Prostate gland (tissue), 2 donors: Measurements from ENCODE around the gene OTUD1. TPM values are rescaled to one million over a fixed set of nuclear protein-coding genes. Genes with fewer than 3 reads are reported as not detected.

Experiments used
- DNase-seq: peaks from one replicate; pipeline ENCODE4 v3.0.0-alpha.2; 2019; ENCODE audit warnings: low spot score
- H3K27ac ChIP-seq, 2 donors: fragments of 200-600 bp; sonication (generic); 2 replicates each; pipeline ENCODE4 v1.5.1; 2017 to 2019
- H3K27me3 ChIP-seq: fragments of 200-600 bp; sonication (generic); replicated peaks from 2 replicates; pipeline ENCODE4 v1.5.1; 2019; ENCODE audit not compliant: insufficient read depth
- H3K36me3 ChIP-seq, 2 donors: fragments of 200-600 bp; sonication (generic); 1 replicate in 1 of 2; 2 replicates in 1 of 2; pipeline versions ENCODE4 v1.5.1 to v1.8.1; 2017 to 2019
- H3K4me1 ChIP-seq: fragments of 200-600 bp; sonication (generic); replicated peaks from 2 replicates; pipeline ENCODE4 v1.5.1; 2019
- H3K4me3 ChIP-seq, 2 donors: fragments of 200-600 bp; sonication (generic); 2 replicates each; pipeline ENCODE4 v1.5.1; 2017 to 2019
- H3K9me3 ChIP-seq: fragments of 200-600 bp; sonication (generic); 2 replicates; pipeline ENCODE4 v1.5.1; 2017
- CTCF ChIP-seq, 4 experiments: fragments of 200-600 bp in 2 of 4; fragments of 450-650 bp in 2 of 4; sonication (generic) in 2 of 4; IDR thresholded peaks; 1 replicate in 3 of 4; 2 replicates in 1 of 4; pipeline ENCODE4 v1.5.1; 2016 to 2019; ENCODE audit warnings: antibody characterized with exemption in 4 of 4, mild to moderate bottlenecking in 2 of 4, moderate library complexity in 2 of 4
- POLR2A ChIP-seq: fragments of 450-650 bp; IDR thresholded peaks from one replicate; pipeline ENCODE4 v1.6.1; 2016; ENCODE audit warnings: antibody characterized with exemption, mild to moderate bottlenecking
- POLR2AphosphoS5 ChIP-seq: sonication (generic); formaldehyde crosslinking; IDR thresholded peaks from one replicate; pipeline ENCODE4 v1.6.1; 2017; ENCODE audit warnings: antibody characterized with exemption
- WGBS: methylation state at CpG from one replicate; pipeline ENCODE4 v1.1.5; 2018; 5-methylcytosine and 5-hydroxymethylcytosine counted together
- intact Hi-C: fragments of 100-400 bp; cut with DNase I; formaldehyde crosslinking; loops from one replicate; pipeline ENCODE4 v1.14.2; 2022
- total RNA-seq, 2 donors: library from RNA; depleted of rRNA; stranded (reverse); fragments of >200 nt; gene quantifications; one replicate each; pipeline ENCODE4 v1.1.0, GENCODE V29; 2016

The OTUD1 gene
- total RNA-seq, 2 donors from 2014 or later: 11.9 to 13.8 TPM

- no peak overlapping the region for H3K4me3 ChIP-seq
- intact Hi-C loops: no loop called here
- no peak for DNase-seq
- TF ChIP-seq POLR2A: no peak
- no peak for TF ChIP-seq POLR2AphosphoS5
- no peak for TF ChIP-seq CTCF (IDR thresholded peaks at IDR 0.05)
- H3K27me3 ChIP-seq: no peaks in the 10 kb centered on the region
- H3K9me3 ChIP-seq: no peaks in the 10 kb centered on the region
- 80% methylated on average over 2 of the region's 2 CpGs for WGBS
- H3K36me3 ChIP-seq: no peaks in the 10 kb centered on the region
- no peak overlapping the region for H3K27ac ChIP-seq
- no peaks in the 10 kb centered on the region for H3K4me1 ChIP-seq
Measured at GRCh38 chr10:23433701-23434100, 5.2 kb upstream of the OTUD1 start.

GRCh38 chr10:23435378-23435777 is 3.5 kb upstream of the OTUD1 start:
- intact Hi-C loops: no loop called here
- WGBS: 86% methylated on average over 1 of the region's 1 CpG
- DNase-seq: no peak

GRCh38 chr10:23436983-23437382 is 1.9 kb upstream of the OTUD1 start:
- Histone ChIP-seq H3K9me3 (no peaks in the 10 kb centered on the region), H3K4me3 (no peak overlapping the region), H3K27ac (no peak overlapping the region), H3K4me1 (no peaks in the 10 kb centered on the region), H3K36me3 (no peaks in the 10 kb centered on the region), H3K27me3 (no peaks in the 10 kb centered on the region)
- no peak for DNase-seq
- no peak for TF ChIP-seq CTCF (IDR thresholded peaks at IDR 0.05)
- TF ChIP-seq POLR2AphosphoS5: no peak
- TF ChIP-seq POLR2A: no peak
- WGBS: 67% methylated on average over 4 of the region's 4 CpGs
- intact Hi-C loops: no loop called here

More at GRCh38 chr10:23435378-23435777, 3.5 kb upstream of the OTUD1 start:
- Histone ChIP-seq H3K27me3 (no peaks in the 10 kb centered on the region), H3K4me1 (no peaks in the 10 kb centered on the region), H3K4me3 (no peak overlapping the region), H3K36me3 (no peaks in the 10 kb centered on the region), H3K27ac (no peak overlapping the region), H3K9me3 (no peaks in the 10 kb centered on the region)
- TF ChIP-seq POLR2AphosphoS5: no peak
- TF ChIP-seq CTCF (IDR thresholded peaks at IDR 0.05): no peak
- TF ChIP-seq POLR2A: no peak

GRCh38 chr10:23437963-23438546 is 820 bp upstream of the OTUD1 start:
- Histone ChIP-seq H3K4me1 (no peaks in the 10 kb centered on the region), H3K27me3 (no peaks in the 10 kb centered on the region), H3K27ac (peak overlapping the region; percentile 65 to 96), H3K4me3 (peak overlapping the region; percentile 87 to 92), H3K9me3 (no peaks in the 10 kb centered on the region), H3K36me3 (no peaks in the 10 kb centered on the region)
- 95% methylated on average over 20 of the region's 20 CpGs for WGBS
- TF ChIP-seq POLR2A: no peak
- TF ChIP-seq POLR2AphosphoS5: no peak
- no peak for TF ChIP-seq CTCF (IDR thresholded peaks at IDR 0.05)
- intact Hi-C loops: no loop called here
- DNase-seq: no peak

- WGBS: under 1% methylated on average over 47 of the region's 80 CpGs
- Histone ChIP-seq H3K4me1 (no peaks in the 10 kb centered on the region), H3K27me3 (no peaks in the 10 kb centered on the region), H3K27ac (peak overlapping the region; percentile 94 to 96), H3K36me3 (no peaks in the 10 kb centered on the region), H3K9me3 (no peaks in the 10 kb centered on the region), H3K4me3 (peak overlapping the region; percentile 87 to 92)
- intact Hi-C loops: no loop called here
- no peak for TF ChIP-seq POLR2A
- TF ChIP-seq CTCF (IDR thresholded peaks at IDR 0.05): no peak
- no peak for TF ChIP-seq POLR2AphosphoS5
- peak; percentile 6 for DNase-seq
Measured at GRCh38 chr10:23439452-23439960, 631 bp downstream of the OTUD1 start.
